Measurements from ENCODE around the gene CNTNAP2. TPM values are rescaled to one million over a fixed set of nuclear protein-coding genes. Genes with fewer than 3 reads are reported as not detected.

Gene CNTNAP2
- total and polyA plus RNA-seq, 4 donors: not detected

DNA sequence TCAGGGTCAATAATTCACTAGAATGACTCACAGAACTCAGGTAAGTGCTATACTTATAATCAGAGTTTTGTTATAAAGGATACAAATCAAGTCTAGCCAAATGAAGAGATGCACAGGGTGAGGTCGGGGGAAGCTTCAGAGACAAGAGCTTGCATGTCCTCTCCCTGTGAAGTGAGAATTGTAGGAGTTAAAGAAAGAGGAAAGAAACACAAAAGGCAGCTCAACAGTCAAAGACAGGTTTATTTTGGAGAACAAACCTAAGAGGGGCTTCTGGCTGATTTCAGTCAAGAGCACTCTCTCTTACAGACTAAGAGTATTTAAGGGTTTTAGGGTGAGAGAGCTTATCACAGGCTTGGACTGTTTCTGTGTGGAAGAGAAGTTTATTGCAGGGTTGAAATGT lies 1873.5 kb downstream of the CNTNAP2 start:
- WGBS, 2 donors: 65 to 83% methylated on average over 1 of the region's 1 CpG

DNA sequence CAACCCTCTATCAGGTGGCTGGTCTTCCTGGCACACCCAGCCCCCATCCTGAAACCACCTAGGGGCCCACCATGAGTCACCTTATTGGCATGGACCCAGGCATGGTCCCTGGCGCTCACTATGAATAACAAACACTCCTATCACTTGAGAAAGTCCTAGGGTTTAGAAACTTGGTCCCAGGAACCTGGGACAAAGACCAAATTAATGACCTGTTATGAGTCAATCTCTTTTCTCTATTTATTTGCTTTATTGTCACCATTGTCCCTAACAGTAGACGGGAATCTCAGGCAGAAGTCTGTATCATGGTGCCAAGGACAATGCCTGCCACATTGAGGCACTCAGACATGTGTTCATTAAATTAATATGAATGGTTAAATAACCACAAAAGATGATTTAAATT lies 1874.3 kb downstream of the CNTNAP2 start:
- WGBS, 2 donors: 63 to 72% methylated on average over 2 of the region's 2 CpGs
- H3K36me3 ChIP-seq (ENCODE audit: control insufficient read depth in 1 of 2, insufficient read depth in 2 of 2, low read length in 1 of 2): no peaks in the 10 kb centered on the region
- DNase-seq (no peak), ATAC-seq (ENCODE audit: low FRiP score) (no peak)
- no peaks in the 10 kb centered on the region for H3K27me3 ChIP-seq (ENCODE audit: control insufficient read depth in 1 of 2, insufficient read depth in 2 of 2, low read length in 1 of 2)
- H3K27ac ChIP-seq (ENCODE audit: low read depth in 1 of 2, low read length in 2 of 2): no peak overlapping the region
- no peaks in the 10 kb centered on the region for H3K4me1 ChIP-seq (ENCODE audit: control insufficient read depth in 1 of 2, insufficient read depth in 2 of 2, low read length in 2 of 2)
- intact Hi-C loops (cut with DNase I): no loop called here
- H3K9me3 ChIP-seq (ENCODE audit: control insufficient read depth, low read length): peaks cover 5% of the 10 kb centered on the region
- no peak overlapping the region for H3K4me3 ChIP-seq (ENCODE audit: low read length in 2 of 2)

More for the DNA sequence above, 1873.5 kb downstream of the CNTNAP2 start:
- peaks cover 5% of the 10 kb centered on the region for H3K9me3 ChIP-seq (ENCODE audit: control insufficient read depth, low read length)
- H3K36me3 ChIP-seq (ENCODE audit: control insufficient read depth in 1 of 2, insufficient read depth in 2 of 2, low read length in 1 of 2): no peaks in the 10 kb centered on the region
- DNase-seq: no peak
- intact Hi-C loops (cut with DNase I): no loop called here
- ATAC-seq (ENCODE audit: low FRiP score): no peak
- no peak overlapping the region for H3K27ac ChIP-seq (ENCODE audit: low read depth in 1 of 2, low read length in 2 of 2)
- no peak overlapping the region for H3K4me3 ChIP-seq (ENCODE audit: low read length in 2 of 2)
- H3K4me1 ChIP-seq (ENCODE audit: control insufficient read depth in 1 of 2, insufficient read depth in 2 of 2, low read length in 2 of 2): no peaks in the 10 kb centered on the region
- no peaks in the 10 kb centered on the region for H3K27me3 ChIP-seq (ENCODE audit: control insufficient read depth in 1 of 2, insufficient read depth in 2 of 2, low read length in 1 of 2)

DNA sequence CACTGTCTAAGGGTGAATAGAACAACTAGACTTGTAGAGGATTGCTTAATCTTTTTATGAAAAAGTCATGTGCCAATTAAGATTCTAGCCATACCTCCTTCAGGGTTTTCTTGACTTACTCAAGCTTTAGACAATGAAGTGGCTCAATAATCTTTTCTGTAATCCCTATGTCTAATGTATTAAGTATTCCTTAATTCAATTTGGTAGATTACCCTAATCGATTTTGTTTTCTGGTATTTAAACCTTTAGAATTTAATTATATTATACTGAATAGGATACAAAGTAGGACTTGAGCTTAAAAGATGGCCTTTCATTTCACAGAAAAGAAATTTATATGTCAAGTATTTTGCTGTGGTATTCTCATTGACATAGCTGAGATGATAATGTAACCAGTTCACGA lies 1876.1 kb downstream of the CNTNAP2 start:
- intact Hi-C loops (cut with DNase I): no loop called here
- no peak overlapping the region for H3K27ac ChIP-seq (ENCODE audit: low read depth in 1 of 2, low read length in 2 of 2)
- H3K4me1 ChIP-seq (ENCODE audit: control insufficient read depth in 1 of 2, insufficient read depth in 2 of 2, low read length in 2 of 2): no peaks in the 10 kb centered on the region
- H3K36me3 ChIP-seq (ENCODE audit: control insufficient read depth in 1 of 2, insufficient read depth in 2 of 2, low read length in 1 of 2): no peaks in the 10 kb centered on the region
- 93% methylated on average over 2 of the region's 2 CpGs for WGBS, 2 donors
- no peaks in the 10 kb centered on the region for H3K27me3 ChIP-seq (ENCODE audit: control insufficient read depth in 1 of 2, insufficient read depth in 2 of 2, low read length in 1 of 2)
- no peak for ATAC-seq (ENCODE audit: low FRiP score)
- DNase-seq: no peak
- peaks cover 5% of the 10 kb centered on the region for H3K9me3 ChIP-seq (ENCODE audit: control insufficient read depth, low read length)
- H3K4me3 ChIP-seq (ENCODE audit: low read length in 2 of 2): no peak overlapping the region

DNA sequence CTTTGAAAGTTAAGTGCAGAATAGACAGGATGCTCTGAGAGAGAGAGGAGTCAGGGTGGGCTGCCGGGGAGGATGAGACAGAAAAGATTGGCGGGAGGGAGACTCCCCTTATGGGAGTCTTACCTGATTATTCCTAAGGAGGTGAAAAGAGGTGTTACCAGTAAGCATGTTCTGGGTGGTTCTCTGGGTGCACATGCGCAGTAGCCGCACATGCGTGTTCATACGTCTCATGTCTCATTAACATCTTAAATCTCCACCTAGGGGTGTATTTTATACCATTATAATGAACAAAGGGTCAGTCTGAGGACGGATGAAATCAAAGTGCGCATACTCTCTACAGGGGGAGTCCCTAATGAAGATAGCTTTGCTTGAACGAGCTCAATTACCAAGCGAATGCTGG lies 1881.0 kb downstream of the CNTNAP2 start:
- H3K36me3 ChIP-seq (ENCODE audit: control insufficient read depth in 1 of 2, insufficient read depth in 2 of 2, low read length in 1 of 2): no peaks in the 10 kb centered on the region
- no peaks in the 10 kb centered on the region for H3K9me3 ChIP-seq (ENCODE audit: control insufficient read depth, low read length)
- H3K4me3 ChIP-seq (ENCODE audit: low read length in 2 of 2): no peak overlapping the region
- H3K4me1 ChIP-seq (ENCODE audit: control insufficient read depth in 1 of 2, insufficient read depth in 2 of 2, low read length in 2 of 2): no peaks in the 10 kb centered on the region
- no peak for DNase-seq
- 96% methylated on average over 10 of the region's 10 CpGs for WGBS, 2 donors
- H3K27ac ChIP-seq (ENCODE audit: low read depth in 1 of 2, low read length in 2 of 2): no peak overlapping the region
- intact Hi-C loops (cut with DNase I): no loop called here
- no peak for ATAC-seq (ENCODE audit: low FRiP score)
- no peaks in the 10 kb centered on the region for H3K27me3 ChIP-seq (ENCODE audit: control insufficient read depth in 1 of 2, insufficient read depth in 2 of 2, low read length in 1 of 2)

DNA sequence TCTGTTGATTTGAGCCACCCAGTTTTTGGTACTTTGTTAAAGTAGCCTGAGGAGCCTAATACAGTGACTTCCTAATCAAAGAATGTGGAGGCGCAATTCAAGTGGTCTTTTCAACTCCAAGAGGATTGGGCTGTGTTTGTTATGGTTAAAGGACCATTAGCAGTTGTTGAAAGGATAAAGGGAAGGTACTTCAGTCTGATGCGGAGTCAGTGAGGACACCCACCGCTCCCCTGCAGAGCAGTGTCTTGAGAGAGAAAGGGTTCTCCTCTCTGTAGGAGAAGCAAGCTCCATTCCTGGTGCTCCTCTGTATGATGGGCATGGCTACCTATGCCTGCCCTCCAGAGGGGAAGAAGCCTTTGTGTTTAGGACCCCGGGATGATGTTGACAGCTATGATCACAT lies 1883.4 kb downstream of the CNTNAP2 start:
- Histone ChIP-seq H3K27me3 (ENCODE audit: control insufficient read depth in 1 of 2, insufficient read depth in 2 of 2, low read length in 1 of 2) (peaks cover 0 to 3% of the 10 kb centered on the region in 2 donors), H3K36me3 (ENCODE audit: control insufficient read depth in 1 of 2, insufficient read depth in 2 of 2, low read length in 1 of 2) (no peaks in the 10 kb centered on the region), H3K4me3 (ENCODE audit: low read length in 2 of 2) (no peak overlapping the region), H3K27ac (ENCODE audit: low read depth in 1 of 2, low read length in 2 of 2) (no peak overlapping the region), H3K9me3 (ENCODE audit: control insufficient read depth, low read length) (no peaks in the 10 kb centered on the region), H3K4me1 (ENCODE audit: control insufficient read depth in 1 of 2, insufficient read depth in 2 of 2, low read length in 2 of 2) (no peaks in the 10 kb centered on the region)
- 81% methylated on average over 4 of the region's 4 CpGs for WGBS, 2 donors
- ATAC-seq (ENCODE audit: low FRiP score) (no peak), DNase-seq (no peak)
- intact Hi-C loops (cut with DNase I): no loop called here

DNA sequence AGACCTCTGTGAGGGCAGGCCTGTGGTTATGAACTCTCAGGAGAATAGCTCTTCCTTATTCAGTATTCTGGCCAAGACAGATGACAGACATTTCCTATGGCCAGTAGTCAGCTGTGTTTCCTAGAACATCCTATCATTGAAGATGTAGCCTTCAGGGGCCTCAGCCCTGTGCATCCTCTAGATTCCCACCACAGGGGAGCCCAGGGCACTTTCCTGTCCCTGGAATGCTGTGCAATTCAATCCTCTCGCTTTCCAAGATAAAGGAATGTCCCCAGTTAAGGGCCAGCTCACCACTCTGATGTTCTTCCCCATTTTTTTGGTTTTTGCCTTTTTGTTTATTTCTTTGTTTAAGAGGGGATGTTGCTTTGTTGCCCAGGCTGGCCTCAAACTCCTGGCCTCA lies 1895.2 kb downstream of the CNTNAP2 start:
- intact Hi-C loops (cut with DNase I): no loop called here
- Histone ChIP-seq H3K4me3 (ENCODE audit: low read length in 2 of 2) (no peak overlapping the region), H3K27ac (ENCODE audit: low read depth in 1 of 2, low read length in 2 of 2) (no peak overlapping the region), H3K36me3 (ENCODE audit: control insufficient read depth in 1 of 2, insufficient read depth in 2 of 2, low read length in 1 of 2) (no peaks in the 10 kb centered on the region), H3K27me3 (ENCODE audit: control insufficient read depth in 1 of 2, insufficient read depth in 2 of 2, low read length in 1 of 2) (no peaks in the 10 kb centered on the region), H3K4me1 (ENCODE audit: control insufficient read depth in 1 of 2, insufficient read depth in 2 of 2, low read length in 2 of 2) (no peaks in the 10 kb centered on the region), H3K9me3 (ENCODE audit: control insufficient read depth, low read length) (no peaks in the 10 kb centered on the region)
- WGBS, 2 donors: 89 to 91% methylated on average over 1 of the region's 1 CpG
- DNase-seq (no peak), ATAC-seq (ENCODE audit: low FRiP score) (no peak)

DNA sequence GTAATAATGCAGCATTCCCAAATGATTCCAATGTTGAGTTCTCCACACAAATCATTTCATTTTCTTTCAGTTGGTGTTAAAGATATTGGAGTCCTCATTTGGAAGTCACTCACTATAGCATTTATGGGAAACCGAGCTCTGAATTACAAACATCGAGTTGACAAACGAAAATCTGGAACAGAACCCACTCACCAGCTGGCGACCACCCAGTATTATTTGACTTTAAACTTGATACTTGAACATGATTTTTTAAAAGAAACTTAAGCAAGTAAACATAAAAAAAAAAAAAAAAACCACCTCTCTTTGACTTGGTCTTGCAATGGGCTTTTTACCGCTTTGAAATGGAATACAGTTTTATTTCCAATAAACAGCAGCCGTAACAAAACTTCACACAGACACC lies 1897.4 kb downstream of the CNTNAP2 start:
- Histone ChIP-seq H3K27ac (ENCODE audit: low read depth in 1 of 2, low read length in 2 of 2) (no peak overlapping the region), H3K9me3 (ENCODE audit: control insufficient read depth, low read length) (no peaks in the 10 kb centered on the region), H3K36me3 (ENCODE audit: control insufficient read depth in 1 of 2, insufficient read depth in 2 of 2, low read length in 1 of 2) (no peaks in the 10 kb centered on the region), H3K4me1 (ENCODE audit: control insufficient read depth in 1 of 2, insufficient read depth in 2 of 2, low read length in 2 of 2) (no peaks in the 10 kb centered on the region), H3K4me3 (ENCODE audit: low read length in 2 of 2) (no peak overlapping the region), H3K27me3 (ENCODE audit: control insufficient read depth in 1 of 2, insufficient read depth in 2 of 2, low read length in 1 of 2) (no peaks in the 10 kb centered on the region)
- WGBS, 2 donors: 86 to 91% methylated on average over 6 of the region's 6 CpGs
- no peak for ATAC-seq (ENCODE audit: low FRiP score)
- intact Hi-C loops (cut with DNase I): no loop called here
- no peak for DNase-seq

DNA sequence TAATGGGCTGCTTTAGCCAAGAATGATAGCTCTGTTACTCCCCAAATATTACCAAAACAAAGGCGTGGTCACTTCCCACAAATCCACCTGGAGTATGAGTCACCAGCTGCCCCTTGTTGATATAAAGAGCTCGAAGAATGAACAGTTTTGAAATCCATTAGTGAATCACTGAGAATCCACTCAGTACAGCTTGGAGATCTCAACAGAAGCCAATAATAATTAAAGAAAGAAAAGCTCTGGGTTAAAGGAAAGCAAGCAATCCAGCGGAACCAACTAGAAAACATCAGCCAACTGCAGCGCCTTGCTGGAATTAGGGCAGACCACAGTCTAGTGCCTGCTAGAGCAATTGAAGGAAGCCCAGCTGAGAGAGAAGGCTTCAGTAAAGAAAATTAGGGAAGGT lies 1897.9 kb downstream of the CNTNAP2 start:
- no peaks in the 10 kb centered on the region for H3K9me3 ChIP-seq (ENCODE audit: control insufficient read depth, low read length)
- intact Hi-C loops (cut with DNase I): no loop called here
- DNase-seq: no peak
- 87 to 91% methylated on average over 4 of the region's 4 CpGs for WGBS, 2 donors
- H3K27me3 ChIP-seq (ENCODE audit: control insufficient read depth in 1 of 2, insufficient read depth in 2 of 2, low read length in 1 of 2): no peaks in the 10 kb centered on the region
- H3K27ac ChIP-seq (ENCODE audit: low read depth in 1 of 2, low read length in 2 of 2): no peak overlapping the region
- H3K36me3 ChIP-seq (ENCODE audit: control insufficient read depth in 1 of 2, insufficient read depth in 2 of 2, low read length in 1 of 2): no peaks in the 10 kb centered on the region
- no peak for ATAC-seq (ENCODE audit: low FRiP score)
- H3K4me3 ChIP-seq (ENCODE audit: low read length in 2 of 2): no peak overlapping the region
- no peaks in the 10 kb centered on the region for H3K4me1 ChIP-seq (ENCODE audit: control insufficient read depth in 1 of 2, insufficient read depth in 2 of 2, low read length in 2 of 2)

DNA sequence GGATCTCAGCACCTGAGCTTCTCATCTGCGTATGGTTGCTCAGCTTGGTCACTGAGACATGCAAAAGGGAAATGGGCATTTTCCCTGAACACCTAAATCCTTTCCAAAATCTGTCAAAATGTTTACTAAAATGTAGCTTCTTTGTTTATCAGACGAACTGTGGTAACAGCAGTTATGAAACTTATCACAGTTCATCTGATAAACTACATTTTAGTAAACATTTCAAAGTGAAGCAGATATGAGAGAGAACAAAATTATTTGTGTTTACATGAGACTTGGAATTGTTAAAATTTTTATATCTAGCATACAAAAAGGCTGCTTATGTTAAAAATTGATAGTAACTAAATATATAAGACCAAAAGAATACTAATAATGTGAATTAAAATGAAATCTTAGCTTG lies 1900.5 kb downstream of the CNTNAP2 start:
- no peaks in the 10 kb centered on the region for H3K4me1 ChIP-seq (ENCODE audit: control insufficient read depth in 1 of 2, insufficient read depth in 2 of 2, low read length in 2 of 2)
- H3K4me3 ChIP-seq (ENCODE audit: low read length in 2 of 2): no peak overlapping the region
- H3K36me3 ChIP-seq (ENCODE audit: control insufficient read depth in 1 of 2, insufficient read depth in 2 of 2, low read length in 1 of 2): no peaks in the 10 kb centered on the region
- no peak overlapping the region for H3K27ac ChIP-seq (ENCODE audit: low read depth in 1 of 2, low read length in 2 of 2)
- WGBS, 2 donors: 79 to 89% methylated on average over 2 of the region's 2 CpGs
- intact Hi-C loops (cut with DNase I): no loop called here
- no peak for DNase-seq
- no peak for ATAC-seq (ENCODE audit: low FRiP score)
- no peaks in the 10 kb centered on the region for H3K27me3 ChIP-seq (ENCODE audit: control insufficient read depth in 1 of 2, insufficient read depth in 2 of 2, low read length in 1 of 2)
- H3K9me3 ChIP-seq (ENCODE audit: control insufficient read depth, low read length): no peaks in the 10 kb centered on the region

Measured in aorta (tissue), 5 donors.